Neural progenitor cell (in vitro differentiated cells): ENCODE results near the gene KCNK10. TPM values are rescaled to one million over a fixed set of nuclear protein-coding genes. Genes with fewer than 3 reads are reported as not detected.

ENCODE experiments used
- DNase-seq: peaks from one replicate; pipeline ENCODE4 v3.0.0-alpha.2; 2016; ENCODE audit warnings: low spot score
- H2AFZ ChIP-seq: fragments of 200-600 bp; sonication (generic); replicated peaks from 2 replicates; pipeline ENCODE4 v1.6.1; 2016; ENCODE audit warnings: antibody characterized with exemption
- H3F3A ChIP-seq: fragments of 200-600 bp; sonication (generic); 2 replicates; pipeline ENCODE4 v1.6.1; 2016; ENCODE audit warnings: antibody characterized with exemption, low read depth
- H3K27ac ChIP-seq: fragments of 200-600 bp; sonication (generic); 2 replicates; pipeline ENCODE4 v1.5.1; 2016; ENCODE audit warnings: mild to moderate bottlenecking
- H3K27me3 ChIP-seq: fragments of 200-600 bp; sonication (generic); 2 replicates; pipeline ENCODE4 v1.6.1; 2016; ENCODE audit warnings: mild to moderate bottlenecking, moderate library complexity
- H3K36me3 ChIP-seq: fragments of 200-600 bp; sonication (generic); 2 replicates; pipeline ENCODE4 v1.5.1; 2016
- H3K4me1 ChIP-seq: fragments of 200-600 bp; sonication (generic); 2 replicates; pipeline ENCODE4 v1.6.1; 2016; ENCODE audit warnings: mixed run types
- H3K4me2 ChIP-seq: fragments of 200-600 bp; sonication (generic); 2 replicates; pipeline ENCODE4 v1.6.1; 2016
- H3K4me3 ChIP-seq: fragments of 200-600 bp; sonication (generic); 2 replicates; pipeline ENCODE4 v1.5.1; 2016
- H3K79me2 ChIP-seq: fragments of 200-600 bp; sonication (generic); 2 replicates; pipeline ENCODE4 v1.6.1; 2016; ENCODE audit warnings: low read depth
- H3K9ac ChIP-seq: fragments of 200-600 bp; sonication (generic); 2 replicates; pipeline ENCODE4 v1.6.1; 2016
- H3K9me3 ChIP-seq: fragments of 200-600 bp; sonication (generic); 2 replicates; pipeline ENCODE4 v1.5.1; 2016; ENCODE audit warnings: low read depth
- H4K20me1 ChIP-seq: fragments of 200-600 bp; sonication (generic); 2 replicates; pipeline ENCODE4 v1.6.1; 2016; ENCODE audit warnings: low read depth
- H3K27ac Mint-ChIP-seq: 3 replicates; pipeline ENCODE4 v1.8.0; 2021; ENCODE audit warnings: mixed read lengths
- H3K27me3 Mint-ChIP-seq: 2 replicates; pipeline ENCODE4 v1.8.0; 2022; ENCODE audit warnings: low read depth, mild to moderate bottlenecking, inconsistent platforms, moderate library complexity, mixed read lengths; ENCODE audit not compliant: insufficient read depth
- H3K36me3 Mint-ChIP-seq: 3 replicates; pipeline ENCODE4 v1.8.0; 2021; ENCODE audit warnings: mixed read lengths
- H3K4me1 Mint-ChIP-seq: 3 replicates; pipeline ENCODE4 v1.8.0; 2021; ENCODE audit warnings: mixed read lengths
- H3K4me3 Mint-ChIP-seq: 3 replicates; pipeline ENCODE4 v1.8.0; 2021; ENCODE audit warnings: mild to moderate bottlenecking, moderate library complexity, mixed read lengths
- H3K9me3 Mint-ChIP-seq: 3 replicates; pipeline ENCODE4 v1.8.0; 2020; ENCODE audit warnings: mixed read lengths
- EZH2 ChIP-seq: fragments of 200-600 bp; sonication (generic); IDR thresholded peaks from 2 replicates; pipeline ENCODE4 v1.6.1; 2017; ENCODE audit warnings: antibody characterized with exemption, mild to moderate bottlenecking, moderate library complexity
- EZH2phosphoT487 ChIP-seq: fragments of 200-600 bp; sonication (generic); IDR thresholded peaks from 2 replicates; pipeline ENCODE4 v1.6.1; 2017; ENCODE audit warnings: antibody characterized with exemption
- total RNA-seq: library from RNA; depleted of rRNA; stranded (reverse); fragments of >200 nt; gene quantifications from 2 replicates; pipeline ENCODE4 v1.2.3, GENCODE V29; 2015; ENCODE audit warnings: low replicate concordance
- TF ChIP-seq, protein P1 (sequence below): fragments of 200-600 bp; sonication (generic); IDR thresholded peaks from 2 replicates; pipeline ENCODE4 v1.5.1; 2017; ENCODE audit warnings: antibody characterized with exemption, mild to moderate bottlenecking

Gene KCNK10
- total RNA-seq, 1 donor from 2014 or later, result 6.9 TPM

DNA sequence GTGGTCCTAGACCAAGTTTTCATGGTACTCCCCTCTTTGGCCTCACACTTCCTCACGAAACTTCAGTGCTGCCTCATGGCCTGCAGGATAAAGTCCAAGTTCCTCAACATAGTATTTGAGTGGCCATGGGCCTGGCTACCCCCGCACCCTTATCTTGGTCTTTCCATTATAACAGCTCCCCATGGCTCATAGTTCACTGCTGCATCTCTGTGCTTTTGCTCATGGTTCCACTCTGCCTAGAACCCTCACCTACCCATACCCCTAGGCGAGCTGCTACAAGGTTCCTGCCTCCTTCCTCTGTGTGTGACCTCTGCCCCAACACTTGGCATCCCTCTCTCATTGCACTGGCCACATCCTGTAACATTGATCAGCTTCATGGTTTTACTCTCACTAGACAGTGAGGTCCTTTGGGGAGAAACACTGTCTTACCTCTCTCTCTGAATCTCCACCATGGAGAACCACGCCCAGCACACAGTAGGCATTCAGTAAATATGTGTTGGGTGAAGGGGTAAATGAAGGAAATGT, 159.3 kb downstream of the KCNK10 start:
- Histone ChIP-seq H3K36me3 (no peaks in the 10 kb centered on the region), H3K9me3 (no peaks in the 10 kb centered on the region), H3K4me2 (no peak overlapping the region), H4K20me1 (no peaks in the 10 kb centered on the region), H3K79me2 (no peaks in the 10 kb centered on the region), H3K27me3 (no peaks in the 10 kb centered on the region), H3K27ac (no peak overlapping the region), H3K9ac (no peak overlapping the region), H3K4me3 (no peak overlapping the region), H3K4me1 (no peaks in the 10 kb centered on the region), H2AFZ (no peak overlapping the region), H3F3A (no peaks in the 10 kb centered on the region)
- no peaks in the 10 kb centered on the region for H3K9me3 Mint-ChIP-seq
- H3K4me1 Mint-ChIP-seq, result no peaks in the 10 kb centered on the region
- H3K27me3 Mint-ChIP-seq, result peaks cover 3% of the 10 kb centered on the region
- H3K27ac Mint-ChIP-seq, result no peak overlapping the region
- no peak overlapping the region for H3K4me3 Mint-ChIP-seq
- TF ChIP-seq, protein P1, sequence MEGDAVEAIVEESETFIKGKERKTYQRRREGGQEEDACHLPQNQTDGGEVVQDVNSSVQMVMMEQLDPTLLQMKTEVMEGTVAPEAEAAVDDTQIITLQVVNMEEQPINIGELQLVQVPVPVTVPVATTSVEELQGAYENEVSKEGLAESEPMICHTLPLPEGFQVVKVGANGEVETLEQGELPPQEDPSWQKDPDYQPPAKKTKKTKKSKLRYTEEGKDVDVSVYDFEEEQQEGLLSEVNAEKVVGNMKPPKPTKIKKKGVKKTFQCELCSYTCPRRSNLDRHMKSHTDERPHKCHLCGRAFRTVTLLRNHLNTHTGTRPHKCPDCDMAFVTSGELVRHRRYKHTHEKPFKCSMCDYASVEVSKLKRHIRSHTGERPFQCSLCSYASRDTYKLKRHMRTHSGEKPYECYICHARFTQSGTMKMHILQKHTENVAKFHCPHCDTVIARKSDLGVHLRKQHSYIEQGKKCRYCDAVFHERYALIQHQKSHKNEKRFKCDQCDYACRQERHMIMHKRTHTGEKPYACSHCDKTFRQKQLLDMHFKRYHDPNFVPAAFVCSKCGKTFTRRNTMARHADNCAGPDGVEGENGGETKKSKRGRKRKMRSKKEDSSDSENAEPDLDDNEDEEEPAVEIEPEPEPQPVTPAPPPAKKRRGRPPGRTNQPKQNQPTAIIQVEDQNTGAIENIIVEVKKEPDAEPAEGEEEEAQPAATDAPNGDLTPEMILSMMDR, result no peak
- TF ChIP-seq EZH2, result no peak
- TF ChIP-seq EZH2phosphoT487, result no peak
- H3K36me3 Mint-ChIP-seq, result no peaks in the 10 kb centered on the region
- DNase-seq, result no peak

DNA sequence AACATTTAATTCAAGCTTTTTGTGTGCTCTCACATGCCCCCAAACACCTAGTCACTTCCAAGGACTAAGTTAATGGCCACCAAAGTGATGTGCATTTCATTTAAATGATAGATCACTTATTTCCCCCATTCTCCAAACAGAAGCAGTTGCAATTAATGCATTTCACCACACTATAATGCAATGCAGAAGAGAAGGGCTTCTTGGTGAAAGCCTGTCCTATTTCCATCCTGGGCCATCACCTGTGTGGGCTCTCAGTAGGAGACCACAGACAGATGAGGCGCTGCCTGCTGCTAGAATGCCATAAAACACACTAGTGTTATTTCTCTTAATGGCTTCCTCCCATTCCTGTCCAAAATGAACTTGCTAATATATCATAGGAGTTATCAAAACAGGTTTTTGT, 166.9 kb downstream of the KCNK10 start:
- DNase-seq, result no peak
- Mint-ChIP-seq H3K4me3 (no peak overlapping the region), H3K36me3 (no peaks in the 10 kb centered on the region)

DNA sequence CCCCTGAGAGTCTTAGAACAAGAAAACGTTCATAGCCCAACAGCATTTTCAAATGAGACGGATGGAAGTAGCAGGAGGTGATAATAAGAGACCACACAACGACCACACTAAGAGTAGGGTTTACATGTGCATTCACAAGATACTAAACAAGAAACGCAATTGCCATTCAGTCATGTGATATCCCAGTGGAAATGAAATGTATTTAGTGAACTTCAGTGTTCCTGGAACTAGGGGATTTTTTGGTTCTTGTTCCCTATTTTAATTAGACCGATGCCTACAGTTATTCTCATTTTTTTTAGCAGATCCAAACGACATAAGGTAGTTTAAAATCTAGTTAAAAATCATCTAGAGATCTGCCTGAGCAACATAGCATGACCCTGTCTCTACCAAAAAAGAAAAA, 168.1 kb downstream of the KCNK10 start:
- H3K9me3 ChIP-seq, result no peaks in the 10 kb centered on the region
- no peaks in the 10 kb centered on the region for H3K27me3 ChIP-seq
- H2AFZ ChIP-seq, result no peak overlapping the region
- H3K4me3 ChIP-seq, result no peak overlapping the region
- Mint-ChIP-seq H3K4me1 (peaks cover 5% of the 10 kb centered on the region), H3K36me3 (no peaks in the 10 kb centered on the region), H3K27me3 (peaks cover 3% of the 10 kb centered on the region), H3K27ac (no peak overlapping the region), H3K9me3 (no peaks in the 10 kb centered on the region), H3K4me3 (no peak overlapping the region)
- no peak for DNase-seq
- H3K4me1 ChIP-seq, result peaks cover 7% of the 10 kb centered on the region
- no peaks in the 10 kb centered on the region for H3F3A ChIP-seq
- H3K27ac ChIP-seq, result no peak overlapping the region
- no peak for TF ChIP-seq EZH2phosphoT487
- TF ChIP-seq, protein P1, result no peak
- no peak for TF ChIP-seq EZH2
- H3K36me3 ChIP-seq, result no peaks in the 10 kb centered on the region
- no peaks in the 10 kb centered on the region for H4K20me1 ChIP-seq
- H3K4me2 ChIP-seq, result no peak overlapping the region
- no peak overlapping the region for H3K9ac ChIP-seq
- H3K79me2 ChIP-seq, result no peaks in the 10 kb centered on the region

More for the DNA sequence above, 166.9 kb downstream of the KCNK10 start:
- Mint-ChIP-seq H3K4me1 (peaks cover 5% of the 10 kb centered on the region), H3K27ac (no peak overlapping the region), H3K27me3 (peaks cover 3% of the 10 kb centered on the region), H3K9me3 (no peaks in the 10 kb centered on the region)
- Histone ChIP-seq H3K27me3 (no peaks in the 10 kb centered on the region), H3K27ac (no peak overlapping the region), H4K20me1 (no peaks in the 10 kb centered on the region), H3K79me2 (no peaks in the 10 kb centered on the region), H3K9ac (no peak overlapping the region), H3K9me3 (no peaks in the 10 kb centered on the region), H3F3A (no peaks in the 10 kb centered on the region), H3K4me1 (peaks cover 5% of the 10 kb centered on the region), H3K4me3 (no peak overlapping the region), H2AFZ (no peak overlapping the region), H3K36me3 (no peaks in the 10 kb centered on the region), H3K4me2 (no peak overlapping the region)
- TF ChIP-seq, protein P1, result no peak
- no peak for TF ChIP-seq EZH2phosphoT487
- no peak for TF ChIP-seq EZH2
